Kidney (tissue), 14 donors: ENCODE results near the gene KREMEN1. TPM values are rescaled to one million over a fixed set of nuclear protein-coding genes. Genes with fewer than 3 reads are reported as not detected.

Source experiments
- DNase-seq, 5 donors: peaks; one replicate each; pipeline ENCODE4 v3.0.0-alpha.2; 2013 to 2020
- FAIRE-seq: peaks from 2 replicates; lab custom pipeline; 2012; peaks lifted over from hg19 to GRCh38; lab: Jason Lieb, UNC
- H3K27ac ChIP-seq, 2 donors: one replicate each; pipeline ENCODE4 v1.7.0; 2013; ENCODE audit warnings: low read depth in 2 of 2, low read length in 2 of 2, inconsistent platforms in 1 of 2
- H3K27me3 ChIP-seq: one replicate; pipeline ENCODE4 v1.7.1; 2013; ENCODE audit warnings: low read length, inconsistent platforms; ENCODE audit not compliant: control insufficient read depth, insufficient read depth
- H3K36me3 ChIP-seq, 3 donors: one replicate each; pipeline versions ENCODE4 v1.7.0 to v1.7.1; 2013; ENCODE audit warnings: low read length in 3 of 3, control low read depth in 1 of 3, inconsistent platforms in 1 of 3; ENCODE audit not compliant: insufficient read depth in 3 of 3, control insufficient read depth in 2 of 3
- H3K4me1 ChIP-seq, 3 donors: one replicate each; pipeline versions ENCODE4 v1.7.0 to v1.7.1; 2013; ENCODE audit warnings: low read length in 3 of 3, inconsistent platforms in 1 of 3, low read depth in 1 of 3; ENCODE audit not compliant: control insufficient read depth in 2 of 3, insufficient read depth in 2 of 3
- H3K4me3 ChIP-seq, 3 donors: one replicate each; pipeline versions ENCODE4 v1.7.0 to v1.8.1; 2013; ENCODE audit warnings: low read length in 3 of 3, control low read depth in 1 of 3, inconsistent platforms in 1 of 3
- H3K9ac ChIP-seq, 3 donors: one replicate each; pipeline versions ENCODE4 v1.7.0 to v1.7.1; 2013; ENCODE audit warnings: low read length in 3 of 3, control low read depth in 1 of 3, inconsistent platforms in 1 of 3
- H3K9me3 ChIP-seq, 3 donors: one replicate each; pipeline versions ENCODE4 v1.7.0 to v1.7.1; 2013; ENCODE audit warnings: low read length in 3 of 3, control low read depth in 1 of 3, inconsistent platforms in 1 of 3; ENCODE audit not compliant: control insufficient read depth in 2 of 3, insufficient read depth in 1 of 3
- intact Hi-C: fragments of 100-400 bp; cut with DNase I; formaldehyde crosslinking; loops from one replicate; pipeline ENCODE4 v1.11.1; 2022
- polyA plus RNA-seq: library from polyadenylated mRNA; stranded (reverse); fragments of 350-450 nt; fragmentation: Illumina TruSeq; extraction: RNeasy Lipid Tissue Mini Kit (QIAGEN cat#74804); gene quantifications from one replicate; pipeline ENCODE4 v1.2.3, GENCODE V29; 2014; ENCODE audit warnings: low read depth, low replicate concordance; ENCODE audit not compliant: insufficient read depth
- total RNA-seq: library from RNA; stranded (reverse); fragmentation: NEBNext Ultra II Directional; extraction: Animal tissue kit (Norgen Biotek cat#: 25700); gene quantifications from one replicate; pipeline ENCODE4 v1.2.1, GENCODE V29; 2021
- TF ChIP-seq, protein P1 (sequence below): IDR thresholded peaks from 3 replicates; pipeline ENCODE4 v1.5.1; 2012; ENCODE audit warnings: mild to moderate bottlenecking, moderate library complexity, borderline replicate concordance; ENCODE audit not compliant: insufficient read depth; ENCODE audit errors: extremely low read depth
- donor health status: control.
- donor health status: control.
- donor health status: control.
- donor health status: control.
- donor health status: control.
- donor health status: DM: yes; HTN: yes; CAD: no.
- donor health status: Normal renal cell carcinoma (clear cell type).

The KREMEN1 gene
- total and polyA plus RNA-seq, 2 donors from 2014 or later = 9.3 to 16.2 TPM

DNA sequence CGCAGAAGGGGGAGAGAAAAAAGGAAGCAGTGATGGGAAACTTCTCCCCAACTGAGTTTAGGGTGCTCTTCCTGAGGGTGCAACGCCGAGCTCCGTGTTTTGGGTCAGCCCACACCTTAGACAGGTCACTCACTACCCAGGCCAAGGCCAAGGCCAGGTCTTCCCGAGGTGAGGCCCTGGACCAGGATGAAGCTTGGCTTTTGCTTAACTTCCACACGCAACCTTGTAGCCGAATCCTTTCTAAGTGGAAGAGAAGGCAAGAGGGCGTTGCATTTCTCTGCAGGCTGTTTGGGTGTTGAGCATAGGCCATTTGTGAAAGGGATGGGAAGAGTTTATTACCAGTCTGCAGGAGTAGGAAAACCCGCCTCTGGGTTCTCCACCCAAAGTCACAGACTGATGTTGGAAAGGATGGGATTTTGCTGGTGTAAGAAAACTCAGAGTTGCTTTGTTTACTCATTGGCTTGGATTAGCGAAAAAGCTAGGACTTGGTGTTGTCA, 1.5 kb downstream of the KREMEN1 start:
- no peak for DNase-seq
- Histone ChIP-seq H3K4me1 (peaks cover 0 to 22% (median 19%) of the 10 kb centered on the region in 3 donors), H3K4me3 (peak overlapping the region; percentile 49 to 69 (median 60)), H3K9me3 (no peaks in the 10 kb centered on the region), H3K27me3 (no peaks in the 10 kb centered on the region), H3K27ac (peak overlapping the region; percentile 51 to 72), H3K36me3 (no peaks in the 10 kb centered on the region), H3K9ac (peak overlapping the region in 2 of 3 donors; percentile 12 to 68)
- intact Hi-C loops = no loop called here
- TF ChIP-seq, protein P1, sequence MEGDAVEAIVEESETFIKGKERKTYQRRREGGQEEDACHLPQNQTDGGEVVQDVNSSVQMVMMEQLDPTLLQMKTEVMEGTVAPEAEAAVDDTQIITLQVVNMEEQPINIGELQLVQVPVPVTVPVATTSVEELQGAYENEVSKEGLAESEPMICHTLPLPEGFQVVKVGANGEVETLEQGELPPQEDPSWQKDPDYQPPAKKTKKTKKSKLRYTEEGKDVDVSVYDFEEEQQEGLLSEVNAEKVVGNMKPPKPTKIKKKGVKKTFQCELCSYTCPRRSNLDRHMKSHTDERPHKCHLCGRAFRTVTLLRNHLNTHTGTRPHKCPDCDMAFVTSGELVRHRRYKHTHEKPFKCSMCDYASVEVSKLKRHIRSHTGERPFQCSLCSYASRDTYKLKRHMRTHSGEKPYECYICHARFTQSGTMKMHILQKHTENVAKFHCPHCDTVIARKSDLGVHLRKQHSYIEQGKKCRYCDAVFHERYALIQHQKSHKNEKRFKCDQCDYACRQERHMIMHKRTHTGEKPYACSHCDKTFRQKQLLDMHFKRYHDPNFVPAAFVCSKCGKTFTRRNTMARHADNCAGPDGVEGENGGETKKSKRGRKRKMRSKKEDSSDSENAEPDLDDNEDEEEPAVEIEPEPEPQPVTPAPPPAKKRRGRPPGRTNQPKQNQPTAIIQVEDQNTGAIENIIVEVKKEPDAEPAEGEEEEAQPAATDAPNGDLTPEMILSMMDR = no peak
- FAIRE-seq = no peak

- Histone ChIP-seq H3K4me3 (no peak overlapping the region), H3K36me3 (peaks cover 0 to 4% (median 0%) of the 10 kb centered on the region in 3 donors), H3K9ac (no peak overlapping the region), H3K27me3 (no peaks in the 10 kb centered on the region), H3K9me3 (no peaks in the 10 kb centered on the region), H3K4me1 (peaks cover 8 to 27% (median 27%) of the 10 kb centered on the region in 3 donors), H3K27ac (peak overlapping the region; percentile 19 to 42)
- FAIRE-seq = no peak
- DNase-seq = no peak
- intact Hi-C loops = no loop called here
- TF ChIP-seq, protein P1 = no peak
Observed at GRCh38 chr22:29078036-29078868, 5.4 kb downstream of the KREMEN1 start.

DNA sequence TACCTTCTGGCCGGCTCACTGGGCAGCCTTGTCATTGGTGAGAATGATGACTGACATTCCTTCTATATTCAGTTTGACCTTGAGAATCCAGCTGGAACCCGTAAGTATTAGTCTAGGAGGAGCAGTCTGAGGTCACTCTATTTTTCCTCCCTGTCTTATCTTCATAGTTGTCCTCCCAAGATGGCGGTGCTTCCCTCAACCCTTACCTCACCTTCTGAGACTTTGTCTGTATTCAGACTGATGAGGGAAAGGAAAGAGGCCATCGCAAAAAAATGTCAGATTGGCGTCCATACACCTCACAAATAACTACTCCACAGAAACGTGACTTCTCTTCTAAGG, 6.0 kb downstream of the KREMEN1 start:
- Histone ChIP-seq H3K36me3 (peaks cover 0 to 4% (median 0%) of the 10 kb centered on the region in 3 donors), H3K27me3 (no peaks in the 10 kb centered on the region), H3K9me3 (no peaks in the 10 kb centered on the region), H3K9ac (no peak overlapping the region), H3K4me1 (peaks cover 8 to 27% (median 25%) of the 10 kb centered on the region in 3 donors), H3K27ac (peak overlapping the region; percentile 19 to 42), H3K4me3 (no peak overlapping the region)
- no peak for DNase-seq
- TF ChIP-seq, protein P1 = no peak
- FAIRE-seq = no peak
- intact Hi-C loops = no loop called here
